Measurements from ENCODE around the gene NELFB.

DNA sequence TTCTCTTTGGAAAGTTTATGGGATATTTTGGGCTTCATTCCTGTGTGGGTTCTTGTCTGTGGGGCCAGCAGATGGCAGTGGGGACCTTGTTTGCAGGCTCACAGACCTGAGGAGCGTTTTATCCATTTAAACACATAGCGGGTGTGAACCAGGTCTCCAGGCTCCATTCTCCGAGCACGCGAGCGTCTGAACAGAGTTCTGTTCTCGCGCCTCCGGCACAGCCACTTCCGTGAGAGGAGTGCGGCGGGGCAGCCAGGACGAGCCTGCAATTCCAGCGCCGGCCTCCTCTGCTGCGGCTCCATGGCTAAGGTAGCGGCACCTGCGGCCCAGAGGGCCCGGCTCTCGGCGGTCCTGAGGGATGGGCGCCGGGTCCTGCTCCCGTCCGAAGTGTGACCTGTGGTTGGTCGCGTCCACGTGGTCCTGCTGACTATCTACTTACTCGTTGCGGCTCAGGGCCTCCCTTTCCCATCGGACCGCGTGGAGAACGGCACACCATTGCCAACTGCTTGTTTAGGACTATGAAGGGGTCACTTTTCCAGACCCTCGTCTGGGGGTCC lies 39.6 kb downstream of the NELFB start:
- TF ChIP-seq POLR2A (IDR thresholded peaks at IDR 0.05): no peak
- TF ChIP-seq CTCF (IDR thresholded peaks at IDR 0.05): peak in 2 of 6 experiments; percentile 18 to 29
